ENCODE data around the gene NKAPD1. TPM values are rescaled to one million over a fixed set of nuclear protein-coding genes. Genes with fewer than 3 reads are reported as not detected.
"Not testable (repeated sequence)": the region's sequence is repeated elsewhere in the genome, so short reads cannot be mapped to it uniquely, and the experiment has no call there.

Gene NKAPD1
- total RNA-seq, 2 experiments from 2014 or later, result 17.5 to 19.4 TPM

DNA sequence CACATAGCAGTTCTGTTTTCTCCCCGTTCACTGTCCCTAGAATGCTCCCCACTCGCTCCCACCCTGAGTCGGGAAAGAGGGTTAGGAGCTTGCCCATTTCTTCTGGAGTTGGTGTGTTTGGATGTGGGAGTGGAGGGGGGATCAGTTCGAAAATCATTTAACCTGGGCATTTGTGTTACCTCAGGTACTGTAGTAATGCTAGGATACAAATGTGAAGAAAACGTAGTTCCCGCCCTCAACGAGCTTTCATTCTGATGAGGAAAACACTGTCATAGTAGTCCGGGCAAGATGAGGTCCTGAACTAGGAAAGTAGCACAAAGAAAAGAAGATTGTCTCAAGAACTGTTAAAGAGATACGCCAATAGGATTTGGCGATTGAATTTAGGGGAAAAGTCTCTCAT, 13.1 kb downstream of the NKAPD1 start:
- Mint-ChIP-seq H3K4me3 (peak overlapping the region; percentile 92), H3K4me1 (ENCODE audit: low read depth) (peaks cover 61% of the 10 kb centered on the region), H3K9me3 (no peaks in the 10 kb centered on the region), H3K27ac (peak overlapping the region; percentile 92), H3K36me3 (peaks cover 70% of the 10 kb centered on the region), H3K27me3 (peaks cover 2% of the 10 kb centered on the region)
- peak; percentile 10 for DNase-seq
- CTCF ChIA-PET, result interaction anchor here (0.6 to 2.1 kb wide), 9 partner anchors 10 to 216 kb away, joined by 3 to 16 read pairs (median 3); partner anchors contain the start of genes ALG9, BCO2 and PIH1D2
- POLR2A ChIA-PET, result interaction anchor here (1.0 to 1.8 kb wide), 4 partner anchors 13 to 216 kb away, joined by 3 to 6 read pairs (median 4); partner anchors contain the start of genes ALG9, NKAPD1 and PIH1D2
- intact Hi-C loops (cut with micrococcal nuclease), result loop anchor here (2.0 to 10.0 kb wide), 6 partner anchors 38 to 484 kb away; partner anchors contain the start of genes ALG9, DLAT, PPP2R1B and SIK2

DNA sequence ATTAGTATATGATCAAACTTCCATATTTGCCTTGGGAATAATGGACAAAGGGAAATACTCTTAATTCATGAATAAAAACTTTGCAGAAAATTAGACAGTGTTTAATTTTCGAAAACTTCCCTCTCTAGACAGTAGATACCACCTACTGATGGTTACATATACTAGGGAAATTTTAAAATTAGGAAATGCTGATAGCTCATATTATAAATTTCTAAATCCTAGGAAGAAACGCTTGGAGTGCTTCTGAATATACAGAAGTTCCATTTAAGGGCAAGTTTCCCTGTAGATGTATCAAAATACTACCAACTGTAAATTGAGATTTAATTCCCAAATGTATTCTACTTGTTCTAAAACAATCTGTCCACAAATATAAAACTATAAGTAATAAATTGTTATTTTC, 21.2 kb downstream of the NKAPD1 start:
- H3K9me3 Mint-ChIP-seq; POLR2A ChIA-PET; DNase-seq; H3K4me1 Mint-ChIP-seq (ENCODE audit: low read depth); H3K27me3 Mint-ChIP-seq; H3K27ac Mint-ChIP-seq; intact Hi-C loops (cut with micrococcal nuclease); H3K4me3 Mint-ChIP-seq: not testable (repeated sequence)
- CTCF ChIA-PET, result interaction anchor here (0.6 kb wide), 1 partner anchor 76 kb away, joined by 3 read pairs; no protein-coding TSS in a partner anchor
- peaks cover 28% of the 10 kb centered on the region for H3K36me3 Mint-ChIP-seq

DNA sequence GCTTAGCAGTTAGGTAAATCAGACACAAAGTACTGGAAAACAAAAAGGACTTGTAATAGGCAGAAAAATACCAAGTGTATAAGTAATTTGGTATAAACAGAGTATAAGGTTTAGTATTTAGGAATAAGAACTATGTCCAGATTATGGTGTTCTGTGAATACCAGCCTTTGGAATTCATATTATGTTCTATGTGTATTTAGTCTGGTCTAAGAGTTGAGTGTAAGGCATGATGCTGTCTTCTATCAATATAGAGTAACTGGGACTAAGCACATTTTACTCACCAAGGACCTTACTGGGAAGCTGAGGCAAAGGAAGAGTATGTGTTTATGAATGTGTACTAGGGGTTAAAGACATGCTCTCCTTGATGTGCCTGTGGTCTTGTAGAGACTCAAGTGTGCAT, 22.1 kb downstream of the NKAPD1 start:
- Mint-ChIP-seq H3K9me3 (no peaks in the 10 kb centered on the region), H3K27me3 (no peaks in the 10 kb centered on the region), H3K36me3 (peaks cover 23% of the 10 kb centered on the region), H3K4me1 (ENCODE audit: low read depth) (no peaks in the 10 kb centered on the region), H3K4me3 (no peak overlapping the region), H3K27ac (no peak overlapping the region)
- ChIA-PET CTCF (no interaction called here), POLR2A (no interaction called here)
- intact Hi-C loops (cut with micrococcal nuclease), result no loop called here
- DNase-seq, result no peak

DNA sequence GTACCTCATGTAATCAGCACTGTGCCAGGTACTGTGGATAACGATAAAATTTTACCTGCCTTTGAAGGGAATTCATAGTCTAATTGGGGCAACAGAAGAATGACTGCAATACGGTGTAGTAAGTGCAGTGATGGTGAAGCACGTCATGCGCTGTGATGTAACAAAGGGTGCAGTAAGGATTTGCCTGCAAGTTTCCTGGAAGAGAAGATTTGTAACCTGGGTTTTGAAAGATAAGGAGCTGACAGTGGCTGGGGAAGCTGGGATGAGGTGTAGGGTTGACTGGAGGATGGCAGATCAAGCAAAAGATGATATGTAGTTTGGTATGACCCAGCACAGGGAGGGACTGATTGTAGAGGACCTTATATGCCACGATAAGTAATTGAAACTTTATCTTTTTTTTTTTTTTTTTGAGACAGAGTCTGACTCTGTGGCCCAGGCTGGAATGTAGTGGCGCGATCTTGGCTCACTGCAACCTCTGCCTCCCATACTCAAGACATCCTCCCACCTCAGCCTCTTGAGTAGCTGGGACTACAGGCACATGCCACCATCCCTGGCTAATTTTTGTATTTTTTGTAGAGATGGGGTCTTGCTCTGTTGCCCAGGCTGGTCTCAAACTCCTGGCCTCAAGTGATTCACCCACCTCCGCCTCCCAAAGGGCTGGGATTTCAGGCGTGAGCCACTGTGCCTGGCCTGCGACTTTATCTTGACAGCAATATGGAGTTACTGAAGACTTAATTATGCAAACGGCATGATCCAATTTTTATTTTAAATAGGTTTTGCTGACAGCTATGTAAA, 23.8 kb downstream of the NKAPD1 start:
- H3K27me3 Mint-ChIP-seq, result no peaks in the 10 kb centered on the region
- H3K4me1 Mint-ChIP-seq (ENCODE audit: low read depth), result no peaks in the 10 kb centered on the region

DNA sequence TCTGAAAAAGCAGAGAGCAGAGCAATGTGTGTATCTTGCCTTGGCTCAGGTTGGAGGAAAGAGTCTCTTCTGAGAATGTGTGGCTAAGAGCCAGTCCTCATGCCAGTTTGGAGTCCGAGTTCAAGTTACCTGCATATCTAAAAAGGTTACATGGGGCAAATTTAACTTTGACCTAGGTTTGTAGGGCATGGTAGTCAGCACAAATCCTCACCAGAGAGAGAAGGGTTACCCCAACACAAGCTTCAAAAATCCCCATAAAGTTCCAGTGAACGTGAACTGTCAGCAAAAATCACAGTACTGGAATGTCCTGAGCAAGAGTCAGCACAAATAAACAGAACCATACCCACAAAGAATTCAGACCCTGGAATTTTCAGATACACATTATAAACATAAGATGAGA, 26.4 kb downstream of the NKAPD1 start:
- Mint-ChIP-seq H3K27ac (no peak overlapping the region), H3K27me3 (no peaks in the 10 kb centered on the region), H3K36me3 (peaks cover 3% of the 10 kb centered on the region), H3K4me3 (no peak overlapping the region), H3K4me1 (ENCODE audit: low read depth) (no peaks in the 10 kb centered on the region), H3K9me3 (no peaks in the 10 kb centered on the region)
- intact Hi-C loops (cut with micrococcal nuclease), result no loop called here
- DNase-seq, result no peak
- POLR2A ChIA-PET, result no interaction called here
- CTCF ChIA-PET, result no interaction called here

More for the DNA sequence above, 23.8 kb downstream of the NKAPD1 start:
- Mint-ChIP-seq H3K36me3 (peaks cover 9% of the 10 kb centered on the region), H3K4me3 (no peak overlapping the region), H3K9me3 (no peaks in the 10 kb centered on the region), H3K27ac (no peak overlapping the region)
- no peak for DNase-seq
- intact Hi-C loops (cut with micrococcal nuclease), result no loop called here
- ChIA-PET CTCF (interaction anchor here (1.4 to 1.7 kb wide), 2 partner anchors 11 to 15 kb away, joined by 4 to 5 read pairs; partner anchors contain the start of genes SDHD and TIMM8B), POLR2A (no interaction called here)

DNA sequence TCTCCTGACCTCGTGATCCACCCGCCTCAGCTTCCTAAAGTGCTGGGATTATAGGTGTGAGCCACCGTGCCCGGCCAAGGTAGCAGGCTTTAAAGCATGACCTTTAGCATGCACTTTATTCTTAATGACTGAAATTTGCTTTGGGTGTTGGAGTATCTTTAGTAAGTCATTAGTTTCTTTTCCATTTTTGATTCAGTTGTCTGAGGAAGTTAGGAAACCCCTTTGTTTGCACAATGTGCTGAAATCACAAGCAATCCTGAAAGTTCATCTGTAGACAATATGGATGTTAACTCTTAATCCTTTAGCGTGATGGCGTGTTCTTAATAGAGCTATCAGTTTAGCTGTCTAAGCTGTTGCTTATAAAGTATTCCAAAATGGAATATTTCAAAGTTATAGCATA, 29.3 kb downstream of the NKAPD1 start:
- Mint-ChIP-seq H3K36me3 (no peaks in the 10 kb centered on the region), H3K27me3 (no peaks in the 10 kb centered on the region), H3K27ac (no peak overlapping the region), H3K4me1 (ENCODE audit: low read depth) (no peaks in the 10 kb centered on the region), H3K4me3 (no peak overlapping the region), H3K9me3 (no peaks in the 10 kb centered on the region)
- intact Hi-C loops (cut with micrococcal nuclease), result no loop called here
- ChIA-PET CTCF (interaction anchor here (0.8 to 1.0 kb wide), 2 partner anchors 10 to 69 kb away, joined by 3 read pairs; no protein-coding TSS in a partner anchor), POLR2A (interaction anchor here (0.6 to 1.0 kb wide), 2 partner anchors 17 to 123 kb away, joined by 3 to 4 read pairs; partner anchors contain the start of gene TIMM8B)
- DNase-seq, result no peak

DNA sequence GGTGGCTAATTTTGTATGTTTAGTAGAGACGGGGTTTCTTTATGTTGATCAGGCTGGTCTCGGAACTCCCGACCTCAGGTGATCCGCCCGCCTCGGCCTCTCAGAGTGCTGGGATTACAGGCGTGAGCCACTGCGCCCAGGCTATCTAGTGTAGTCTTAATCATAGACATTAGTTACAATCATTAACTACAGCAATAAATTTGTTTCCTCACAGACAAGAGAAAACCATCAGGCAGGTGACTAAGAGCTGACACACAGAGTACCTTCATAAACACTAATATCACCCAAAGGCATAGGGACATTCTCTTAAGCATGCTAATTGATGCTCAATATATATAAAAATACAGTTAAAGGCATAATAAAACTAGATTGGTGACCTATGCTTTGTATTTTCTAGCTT, 32.0 kb downstream of the NKAPD1 start:
- DNase-seq, result no peak
- Mint-ChIP-seq H3K9me3 (no peaks in the 10 kb centered on the region), H3K36me3 (no peaks in the 10 kb centered on the region), H3K27me3 (no peaks in the 10 kb centered on the region), H3K4me3 (no peak overlapping the region), H3K4me1 (ENCODE audit: low read depth) (no peaks in the 10 kb centered on the region), H3K27ac (no peak overlapping the region)
- intact Hi-C loops (cut with micrococcal nuclease), result no loop called here
- ChIA-PET CTCF (no interaction called here), POLR2A (no interaction called here)

DNA sequence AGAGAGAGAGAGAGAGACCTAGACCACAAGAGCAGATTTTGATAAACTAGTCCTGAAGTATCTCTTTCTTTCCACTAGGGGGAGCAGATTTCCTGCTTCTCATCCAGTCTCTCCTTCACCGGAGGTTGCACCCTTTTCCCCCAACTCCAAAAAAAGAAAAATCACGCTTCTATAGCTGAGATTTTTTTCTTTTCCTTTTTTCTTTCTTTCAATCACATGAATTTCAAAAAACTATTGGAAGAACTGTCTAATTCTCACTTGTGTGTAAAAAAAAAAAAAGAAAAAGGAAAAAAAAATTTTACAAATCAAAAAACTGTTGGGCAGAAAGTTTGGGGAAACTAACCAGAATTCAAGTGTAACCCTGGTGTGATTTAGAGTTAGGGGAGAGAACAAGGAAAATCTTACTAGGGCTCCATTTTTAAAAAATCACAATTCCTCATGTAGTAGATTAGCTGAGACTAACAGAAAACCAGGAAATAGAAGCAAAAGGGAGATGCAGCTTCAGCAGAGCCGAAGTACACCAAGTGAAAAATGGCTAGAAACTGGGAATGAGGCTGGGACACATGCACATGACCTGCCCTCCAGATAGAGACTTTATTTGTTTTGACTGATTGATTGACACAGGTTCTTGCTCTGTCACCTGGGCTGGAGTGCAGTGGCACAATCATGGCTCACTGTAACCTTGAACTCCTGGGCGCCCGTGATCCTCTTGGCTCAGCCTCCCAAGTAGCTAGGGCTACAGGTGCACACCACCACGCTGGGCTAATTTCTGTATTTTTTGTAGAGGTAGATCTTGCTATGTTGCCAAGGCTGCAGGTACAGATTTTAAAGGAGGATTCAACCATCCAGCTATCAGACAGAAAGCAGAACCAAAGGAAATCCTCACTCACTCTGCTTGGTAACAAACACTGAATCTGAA, 39.7 kb downstream of the NKAPD1 start:
- Mint-ChIP-seq H3K27me3 (no peaks in the 10 kb centered on the region), H3K36me3 (no peaks in the 10 kb centered on the region), H3K9me3 (no peaks in the 10 kb centered on the region), H3K4me1 (ENCODE audit: low read depth) (peaks cover 2% of the 10 kb centered on the region), H3K4me3 (no peak overlapping the region), H3K27ac (no peak overlapping the region)
- POLR2A ChIA-PET, result no interaction called here
- CTCF ChIA-PET, result interaction anchor here (0.7 to 5.8 kb wide), 23 partner anchors 9 to 1206 kb away, joined by 3 to 54 read pairs (median 4); partner anchors contain the start of genes ALG9, BCO2, SDHD and TIMM8B
- DNase-seq, result no peak
- intact Hi-C loops (cut with micrococcal nuclease), result loop anchor here (1.0 kb wide), 2 partner anchors 62 to 167 kb away; partner anchors contain the start of gene BCO2

DNA sequence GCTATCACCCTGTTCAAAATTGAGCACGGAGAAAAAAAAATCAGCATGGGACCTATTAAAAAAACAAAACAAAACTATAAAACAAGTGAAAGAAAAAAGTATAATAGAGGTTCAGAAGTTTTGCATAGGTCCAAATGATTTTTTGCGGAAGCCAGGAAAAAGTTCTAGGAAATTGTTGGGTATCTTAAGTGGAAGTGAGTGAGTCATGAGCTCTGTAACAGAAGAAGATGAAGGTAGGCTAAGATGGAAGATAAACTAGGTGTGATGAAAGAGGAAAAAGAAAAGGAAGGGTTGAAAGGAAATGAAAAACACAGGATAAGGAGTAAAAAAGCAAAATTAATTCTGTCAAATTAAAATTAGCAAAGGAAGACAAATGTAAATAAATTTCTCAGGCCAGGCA, 40.4 kb downstream of the NKAPD1 start:
- no peak overlapping the region for H3K27ac Mint-ChIP-seq
- no peaks in the 10 kb centered on the region for H3K27me3 Mint-ChIP-seq
- no peaks in the 10 kb centered on the region for H3K9me3 Mint-ChIP-seq
- H3K36me3 Mint-ChIP-seq, result no peaks in the 10 kb centered on the region
- ChIA-PET POLR2A (no interaction called here), CTCF (interaction anchor here (1.2 to 5.8 kb wide), 14 partner anchors 9 to 166 kb away, joined by 3 to 54 read pairs (median 8); partner anchors contain the start of genes BCO2, SDHD and TIMM8B)
- DNase-seq, result no peak
- H3K4me3 Mint-ChIP-seq, result no peak overlapping the region
- peaks cover 2% of the 10 kb centered on the region for H3K4me1 Mint-ChIP-seq (ENCODE audit: low read depth)
- intact Hi-C loops (cut with micrococcal nuclease), result no loop called here

DNA sequence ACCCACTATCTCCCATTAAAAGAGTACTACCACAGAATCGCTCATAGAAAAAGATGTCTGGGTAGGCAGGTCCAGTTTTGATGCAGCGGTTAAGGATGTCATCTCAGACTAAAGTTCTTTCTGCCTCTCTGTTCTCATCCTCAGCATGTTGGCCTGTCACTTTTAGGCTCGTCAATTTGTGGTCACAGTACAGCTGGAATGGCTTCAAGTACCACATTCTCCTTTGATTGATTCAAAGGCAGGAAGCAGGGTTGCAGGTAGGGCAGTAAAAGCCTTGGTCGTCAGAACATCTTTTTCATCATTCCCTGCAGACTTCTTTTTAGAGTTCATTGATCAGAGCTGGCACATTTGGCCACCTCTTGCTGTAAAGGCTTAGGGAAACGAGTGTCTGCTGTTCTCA, 41.3 kb downstream of the NKAPD1 start:
- ChIA-PET POLR2A (no interaction called here), CTCF (interaction anchor here (0.6 to 4.9 kb wide), 6 partner anchors 24 to 165 kb away, joined by 3 to 54 read pairs (median 10); partner anchors contain the start of genes BCO2, SDHD and TIMM8B)
- Mint-ChIP-seq H3K9me3 (no peaks in the 10 kb centered on the region), H3K36me3 (no peaks in the 10 kb centered on the region), H3K27me3 (no peaks in the 10 kb centered on the region), H3K27ac (no peak overlapping the region), H3K4me3 (no peak overlapping the region), H3K4me1 (ENCODE audit: low read depth) (peaks cover 7% of the 10 kb centered on the region)
- no peak for DNase-seq
- intact Hi-C loops (cut with micrococcal nuclease), result no loop called here

DNA sequence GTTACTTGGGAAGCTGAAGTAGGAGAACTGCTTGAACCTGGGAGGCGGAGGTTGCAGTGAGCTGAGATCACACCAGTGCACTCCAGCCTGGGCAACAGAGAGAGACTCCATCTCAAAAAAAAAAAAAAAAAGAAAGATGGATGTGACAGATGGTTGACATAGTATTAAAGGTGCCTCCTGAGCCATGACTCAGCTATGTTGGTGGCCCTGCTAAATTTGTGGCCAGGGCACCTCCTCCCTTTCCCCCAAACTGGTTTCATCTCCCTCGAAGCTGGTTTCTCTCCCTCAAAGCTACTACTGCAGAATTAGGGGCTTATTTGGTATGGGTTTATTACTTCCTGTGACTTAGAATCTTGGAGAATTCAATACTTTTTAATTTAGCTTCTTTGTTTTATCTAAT, 44.1 kb downstream of the NKAPD1 start:
- Mint-ChIP-seq H3K9me3 (no peaks in the 10 kb centered on the region), H3K27ac (no peak overlapping the region)
- intact Hi-C loops (cut with micrococcal nuclease), result no loop called here

More for the DNA sequence above, 44.1 kb downstream of the NKAPD1 start:
- ChIA-PET POLR2A (interaction anchor here (0.6 kb wide), 1 partner anchor 353 kb away, joined by 4 read pairs; no protein-coding TSS in a partner anchor), CTCF (no interaction called here)
- H3K4me3 Mint-ChIP-seq, result no peak overlapping the region
- peaks cover 10% of the 10 kb centered on the region for H3K4me1 Mint-ChIP-seq (ENCODE audit: low read depth)
- no peak for DNase-seq
- H3K27me3 Mint-ChIP-seq, result no peaks in the 10 kb centered on the region
- H3K36me3 Mint-ChIP-seq, result no peaks in the 10 kb centered on the region

All from activated CD4-positive, alpha-beta memory T cell treated with anti-CD3 and anti-CD28 coated beads for 36 hours (primary cell).